WTC11 (cell line): ENCODE measurements around the gene TES. TPM values are rescaled to one million over a fixed set of nuclear protein-coding genes. Genes with fewer than 3 reads are reported as not detected.

Source experiments
- ATAC-seq: fragments of 200-7000 bp; cut with Tn5 transposase; 2 replicates; pipeline ENCODE4 v1.10.0; 2021; ENCODE audit warnings: mild to moderate bottlenecking, moderate library complexity
- CTCF ChIA-PET: fragments of 300-600 bp; sonication (Branson Sonifier 250); formaldehyde crosslinking; loops from one replicate; lab custom pipeline; 2021; ENCODE audit warnings: antibody characterized with exemption; lab: Charles Lee
- POLR2A ChIA-PET: fragments of 350-600 bp; sonication (Branson Sonifier 250); formaldehyde crosslinking; loops from one replicate; lab custom pipeline; 2021; ENCODE audit warnings: antibody characterized with exemption; lab: Charles Lee
- DNase-seq: peaks from one replicate; pipeline ENCODE4 v3.0.0; 2021; ENCODE audit warnings: low spot score
- H3K27ac Mint-ChIP-seq: 2 replicates; pipeline ENCODE4 v1.8.0; 2021; ENCODE audit warnings: mixed read lengths
- H3K27me3 Mint-ChIP-seq: 2 replicates; pipeline ENCODE4 v1.8.0; 2021; ENCODE audit warnings: low read depth, mild to moderate bottlenecking, moderate library complexity, mixed read lengths
- H3K36me3 Mint-ChIP-seq: 2 replicates; pipeline ENCODE4 v1.8.0; 2021; ENCODE audit warnings: mixed read lengths
- H3K4me1 Mint-ChIP-seq: 2 replicates; pipeline ENCODE4 v1.8.0; 2022; ENCODE audit warnings: mixed read lengths
- H3K4me3 Mint-ChIP-seq: 2 replicates; pipeline ENCODE4 v1.8.0; 2021; ENCODE audit warnings: mild to moderate bottlenecking, moderate library complexity, mixed read lengths
- H3K9me3 Mint-ChIP-seq: 2 replicates; pipeline ENCODE4 v1.8.0; 2021; ENCODE audit warnings: mixed read lengths
- CBFB ChIP-seq: sonication (generic); formaldehyde crosslinking; IDR thresholded peaks from 2 replicates; pipeline ENCODE4 v1.8.1; 2022; ENCODE audit warnings: mild to moderate bottlenecking, low read depth, missing genetic modification reagents
- CREB1 ChIP-seq: sonication (generic); formaldehyde crosslinking; IDR thresholded peaks from 2 replicates; pipeline ENCODE4 v1.8.0; 2023; ENCODE audit warnings: mild to moderate bottlenecking, missing genetic modification reagents
- FOXP1 ChIP-seq: sonication (generic); formaldehyde crosslinking; IDR thresholded peaks from 2 replicates; pipeline ENCODE4 v1.8.0; 2022; ENCODE audit warnings: missing genetic modification reagents, mild to moderate bottlenecking, moderate library complexity, borderline replicate concordance
- HMGA2 ChIP-seq: fragments of 250-450 bp; sonication (Bioruptor Pico); IDR thresholded peaks from 2 replicates; pipeline ENCODE4 v1.4.0; 2021; ENCODE audit warnings: mild to moderate bottlenecking, moderate library complexity
- HMGXB4 ChIP-seq: sonication (generic); formaldehyde crosslinking; IDR thresholded peaks from 2 replicates; pipeline ENCODE4 v1.8.1; 2023; ENCODE audit warnings: mild to moderate bottlenecking, moderate library complexity, missing genetic modification reagents
- IRF1 ChIP-seq: sonication (generic); formaldehyde crosslinking; IDR thresholded peaks from 2 replicates; pipeline ENCODE4 v1.8.0; 2023; ENCODE audit warnings: missing genetic modification reagents
- MAX ChIP-seq: sonication (generic); formaldehyde crosslinking; IDR thresholded peaks from 2 replicates; pipeline ENCODE4 v1.8.0; 2022; ENCODE audit warnings: mild to moderate bottlenecking, missing genetic modification reagents
- NR2C2 ChIP-seq: sonication (generic); formaldehyde crosslinking; IDR thresholded peaks from 2 replicates; pipeline ENCODE4 v1.8.0; 2022; ENCODE audit warnings: mild to moderate bottlenecking, missing genetic modification reagents
- OVOL2 ChIP-seq: fragments of 250-450 bp; sonication (Bioruptor Pico); IDR thresholded peaks from 2 replicates; pipeline ENCODE4 v1.9.0; 2021; ENCODE audit warnings: mild to moderate bottlenecking, borderline replicate concordance
- RELA ChIP-seq: sonication (generic); formaldehyde crosslinking; IDR thresholded peaks from 2 replicates; pipeline ENCODE4 v1.8.1; 2022; ENCODE audit warnings: missing genetic modification reagents, mild to moderate bottlenecking, borderline replicate concordance
- RORB ChIP-seq: fragments of 250-450 bp; sonication (Bioruptor Pico); IDR thresholded peaks from 2 replicates; pipeline ENCODE4 v1.9.0; 2021; ENCODE audit warnings: mild to moderate bottlenecking
- SMAD3 ChIP-seq: sonication (generic); formaldehyde crosslinking; IDR thresholded peaks from 2 replicates; pipeline ENCODE4 v1.8.0; 2022; ENCODE audit warnings: missing genetic modification reagents, mild to moderate bottlenecking, borderline replicate concordance
- SOX15 ChIP-seq: fragments of 250-450 bp; sonication (Bioruptor Pico); IDR thresholded peaks from 2 replicates; pipeline ENCODE4 v1.9.0; 2021; ENCODE audit warnings: mild to moderate bottlenecking
- SP1 ChIP-seq: sonication (generic); formaldehyde crosslinking; conservative IDR thresholded peaks from 2 replicates; pipeline ENCODE4 v1.8.1; 2022; ENCODE audit warnings: missing genetic modification reagents
- TCF7 ChIP-seq: sonication (generic); formaldehyde crosslinking; IDR thresholded peaks from 2 replicates; pipeline ENCODE4 v1.8.0; 2022; ENCODE audit warnings: mild to moderate bottlenecking, low read depth, missing genetic modification reagents, moderate library complexity
- TEAD1 ChIP-seq: sonication (generic); formaldehyde crosslinking; IDR thresholded peaks from 2 replicates; pipeline ENCODE4 v1.8.0; 2022; ENCODE audit warnings: mild to moderate bottlenecking, missing genetic modification reagents
- ZNF121 ChIP-seq: sonication (generic); formaldehyde crosslinking; IDR thresholded peaks from 2 replicates; pipeline ENCODE4 v1.8.0; 2023; ENCODE audit warnings: missing genetic modification reagents
- ZNF232 ChIP-seq: sonication (generic); formaldehyde crosslinking; IDR thresholded peaks from 2 replicates; pipeline ENCODE4 v1.8.0; 2022; ENCODE audit warnings: mild to moderate bottlenecking, missing genetic modification reagents
- ZNF396 ChIP-seq: fragments of 250-450 bp; sonication (Bioruptor Pico); IDR thresholded peaks from 2 replicates; pipeline ENCODE4 v1.8.0; 2021; ENCODE audit warnings: mild to moderate bottlenecking, moderate library complexity, borderline replicate concordance
- total RNA-seq: library from RNA; stranded (reverse); gene quantifications from 3 replicates; pipeline ENCODE4 v1.2.3, GENCODE V29; 2021
- TF ChIP-seq, protein P1 (sequence below): fragments of 250-450 bp; sonication (Bioruptor Pico); IDR thresholded peaks from 2 replicates; pipeline ENCODE4 v1.9.0; 2021; ENCODE audit warnings: mild to moderate bottlenecking
- TF ChIP-seq, protein P2 (sequence below): sonication (generic); formaldehyde crosslinking; IDR thresholded peaks from 2 replicates; pipeline ENCODE4 v1.8.1; 2022; ENCODE audit warnings: mild to moderate bottlenecking, moderate library complexity, missing genetic modification reagents
- TF ChIP-seq, protein P3 (sequence below): sonication (generic); formaldehyde crosslinking; IDR thresholded peaks from 2 replicates; pipeline ENCODE4 v1.8.0; 2022; ENCODE audit warnings: mild to moderate bottlenecking, missing genetic modification reagents
- TF ChIP-seq, protein P4 (sequence below): sonication (generic); formaldehyde crosslinking; conservative IDR thresholded peaks from 2 replicates; pipeline ENCODE4 v1.8.1; 2022; ENCODE audit warnings: mild to moderate bottlenecking, missing genetic modification reagents

TES gene
- total RNA-seq, 1 experiment from 2014 or later: 48.5 TPM

- TF ChIP-seq, protein P1, sequence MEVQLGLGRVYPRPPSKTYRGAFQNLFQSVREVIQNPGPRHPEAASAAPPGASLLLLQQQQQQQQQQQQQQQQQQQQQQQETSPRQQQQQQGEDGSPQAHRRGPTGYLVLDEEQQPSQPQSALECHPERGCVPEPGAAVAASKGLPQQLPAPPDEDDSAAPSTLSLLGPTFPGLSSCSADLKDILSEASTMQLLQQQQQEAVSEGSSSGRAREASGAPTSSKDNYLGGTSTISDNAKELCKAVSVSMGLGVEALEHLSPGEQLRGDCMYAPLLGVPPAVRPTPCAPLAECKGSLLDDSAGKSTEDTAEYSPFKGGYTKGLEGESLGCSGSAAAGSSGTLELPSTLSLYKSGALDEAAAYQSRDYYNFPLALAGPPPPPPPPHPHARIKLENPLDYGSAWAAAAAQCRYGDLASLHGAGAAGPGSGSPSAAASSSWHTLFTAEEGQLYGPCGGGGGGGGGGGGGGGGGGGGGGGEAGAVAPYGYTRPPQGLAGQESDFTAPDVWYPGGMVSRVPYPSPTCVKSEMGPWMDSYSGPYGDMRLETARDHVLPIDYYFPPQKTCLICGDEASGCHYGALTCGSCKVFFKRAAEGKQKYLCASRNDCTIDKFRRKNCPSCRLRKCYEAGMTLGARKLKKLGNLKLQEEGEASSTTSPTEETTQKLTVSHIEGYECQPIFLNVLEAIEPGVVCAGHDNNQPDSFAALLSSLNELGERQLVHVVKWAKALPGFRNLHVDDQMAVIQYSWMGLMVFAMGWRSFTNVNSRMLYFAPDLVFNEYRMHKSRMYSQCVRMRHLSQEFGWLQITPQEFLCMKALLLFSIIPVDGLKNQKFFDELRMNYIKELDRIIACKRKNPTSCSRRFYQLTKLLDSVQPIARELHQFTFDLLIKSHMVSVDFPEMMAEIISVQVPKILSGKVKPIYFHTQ (CRISPR knock-in tag): no peak
- TF ChIP-seq SP1 (no peak), IRF1 (no peak), ZNF396 (CRISPR knock-in tag) (no peak), HMGA2 (no peak), CREB1 (CRISPR knock-in tag) (no peak), NR2C2 (CRISPR knock-in tag) (no peak)
- TF ChIP-seq, protein P2, sequence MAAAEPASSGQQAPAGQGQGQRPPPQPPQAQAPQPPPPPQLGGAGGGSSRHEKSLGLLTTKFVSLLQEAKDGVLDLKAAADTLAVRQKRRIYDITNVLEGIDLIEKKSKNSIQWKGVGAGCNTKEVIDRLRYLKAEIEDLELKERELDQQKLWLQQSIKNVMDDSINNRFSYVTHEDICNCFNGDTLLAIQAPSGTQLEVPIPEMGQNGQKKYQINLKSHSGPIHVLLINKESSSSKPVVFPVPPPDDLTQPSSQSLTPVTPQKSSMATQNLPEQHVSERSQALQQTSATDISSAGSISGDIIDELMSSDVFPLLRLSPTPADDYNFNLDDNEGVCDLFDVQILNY: no peak
These were observed 51.6 kb downstream of the TES start (continued) for GRCh38 chr7:116261904-116262303.

- DNase-seq (no peak), ATAC-seq (no peak)
- ChIA-PET CTCF (no interaction called here), POLR2A (no interaction called here)
- Mint-ChIP-seq H3K27ac (no peak overlapping the region), H3K4me1 (no peaks in the 10 kb centered on the region), H3K36me3 (no peaks in the 10 kb centered on the region), H3K27me3 (no peaks in the 10 kb centered on the region), H3K4me3 (no peak overlapping the region), H3K9me3 (no peaks in the 10 kb centered on the region)
- no peak for TF ChIP-seq HMGXB4 (CRISPR knock-in tag)
These were observed 55.5 kb downstream of the TES start for GRCh38 chr7:116265881-116266280.

- Mint-ChIP-seq H3K36me3 (no peaks in the 10 kb centered on the region), H3K27me3 (no peaks in the 10 kb centered on the region), H3K4me1 (peaks cover 14% of the 10 kb centered on the region), H3K27ac (no peak overlapping the region), H3K4me3 (no peak overlapping the region), H3K9me3 (no peaks in the 10 kb centered on the region)
- DNase-seq: no peak
- ChIA-PET POLR2A (no interaction called here), CTCF (no interaction called here)
- ATAC-seq: no peak
- no peak for TF ChIP-seq SOX15 (CRISPR knock-in tag)
- no peak for TF ChIP-seq CBFB (CRISPR knock-in tag)
- no peak for TF ChIP-seq MAX
- no peak for TF ChIP-seq FOXP1
- TF ChIP-seq RELA (CRISPR knock-in tag): no peak
- TF ChIP-seq, protein P3, sequence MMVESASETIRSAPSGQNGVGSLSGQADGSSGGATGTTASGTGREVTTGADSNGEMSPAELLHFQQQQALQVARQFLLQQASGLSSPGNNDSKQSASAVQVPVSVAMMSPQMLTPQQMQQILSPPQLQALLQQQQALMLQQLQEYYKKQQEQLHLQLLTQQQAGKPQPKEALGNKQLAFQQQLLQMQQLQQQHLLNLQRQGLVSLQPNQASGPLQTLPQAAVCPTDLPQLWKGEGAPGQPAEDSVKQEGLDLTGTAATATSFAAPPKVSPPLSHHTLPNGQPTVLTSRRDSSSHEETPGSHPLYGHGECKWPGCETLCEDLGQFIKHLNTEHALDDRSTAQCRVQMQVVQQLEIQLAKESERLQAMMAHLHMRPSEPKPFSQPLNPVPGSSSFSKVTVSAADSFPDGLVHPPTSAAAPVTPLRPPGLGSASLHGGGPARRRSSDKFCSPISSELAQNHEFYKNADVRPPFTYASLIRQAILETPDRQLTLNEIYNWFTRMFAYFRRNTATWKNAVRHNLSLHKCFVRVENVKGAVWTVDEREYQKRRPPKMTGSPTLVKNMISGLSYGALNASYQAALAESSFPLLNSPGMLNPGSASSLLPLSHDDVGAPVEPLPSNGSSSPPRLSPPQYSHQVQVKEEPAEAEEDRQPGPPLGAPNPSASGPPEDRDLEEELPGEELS (CRISPR knock-in tag): no peak
- TF ChIP-seq TEAD1 (CRISPR knock-in tag): no peak
- TF ChIP-seq OVOL2 (CRISPR knock-in tag): no peak
- no peak for TF ChIP-seq SMAD3 (CRISPR knock-in tag)
- TF ChIP-seq TCF7 (CRISPR knock-in tag): no peak
- TF ChIP-seq, protein P4, sequence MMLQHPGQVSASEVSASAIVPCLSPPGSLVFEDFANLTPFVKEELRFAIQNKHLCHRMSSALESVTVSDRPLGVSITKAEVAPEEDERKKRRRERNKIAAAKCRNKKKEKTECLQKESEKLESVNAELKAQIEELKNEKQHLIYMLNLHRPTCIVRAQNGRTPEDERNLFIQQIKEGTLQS (CRISPR knock-in tag): no peak
- no peak for TF ChIP-seq ZNF232 (CRISPR knock-in tag)
- TF ChIP-seq ZNF121 (CRISPR knock-in tag): no peak
- TF ChIP-seq RORB (CRISPR knock-in tag): no peak
These were observed 59.1 kb downstream of the TES start for GRCh38 chr7:116269466-116269865.
